GM12878 (cell line): ENCODE results near the gene RAB3B. TPM values are rescaled to one million over a fixed set of nuclear protein-coding genes. Genes with fewer than 3 reads are reported as not detected.

ENCODE experiments used
- ATAC-seq: fragments of 200-7000 bp; cut with Tn5 transposase; 3 replicates; pipeline ENCODE4 v1.9.1; 2020; ENCODE audit warnings: mild to moderate bottlenecking, moderate library complexity
- BruUV-seq: library from RNA; stranded (reverse); fragments of 400-500 nt; replicated peaks from 2 replicates; lab custom pipeline; 2021; lab: Mats Ljungman, UMichigan
- CTCF ChIA-PET: fragments of 300-600 bp; sonication (Branson Sonifier 250); formaldehyde crosslinking; extraction: SDS; loops from one replicate; lab custom pipeline; 2021; ENCODE audit warnings: inconsistent platforms; lab: Yijun Ruan, JAX
- POLR2A ChIA-PET: fragments of 350-600 bp; formaldehyde crosslinking; extraction: SDS; loops from one replicate; lab custom pipeline; 2021; ENCODE audit warnings: inconsistent platforms; lab: Charles Lee
- RAD21 ChIA-PET: fragments of 300-600 bp; sonication (Branson Sonifier 250); formaldehyde crosslinking; loops from one replicate; lab custom pipeline; 2023; ENCODE audit warnings: antibody characterized with exemption; ENCODE audit not compliant: unreplicated experiment; lab: Charles Lee
- SMC1A ChIA-PET: fragments of 300-600 bp; sonication (Branson Sonifier 250); formaldehyde crosslinking; loops from one replicate; lab custom pipeline; 2023; ENCODE audit not compliant: unreplicated experiment, uncharacterized antibody; lab: Charles Lee
- DNase-seq: peaks from one replicate; pipeline ENCODE4 v3.0.0-alpha.2; 2011; ENCODE audit warnings: low read depth, low spot score
- FAIRE-seq: peaks from 3 replicates; lab custom pipeline; 2011; peaks lifted over from hg19 to GRCh38; lab: Jason Lieb, UNC
- H2AFZ ChIP-seq: 2 replicates; pipeline ENCODE4 v1.6.0; 2011; ENCODE audit warnings: low read depth, low read length, control low read depth; ENCODE audit not compliant: control insufficient read depth
- H3K27ac ChIP-seq: 2 replicates; pipeline ENCODE4 v1.5.1; 2011; ENCODE audit warnings: control low read depth; ENCODE audit not compliant: control insufficient read depth, insufficient read depth
- H3K27me3 ChIP-seq, 2 experiments: replicated peaks in 1 of 2; 2 replicates each; pipeline versions ENCODE4 v1.6.0 to v1.6.1; 2011; ENCODE audit warnings: low read length in 1 of 2; ENCODE audit not compliant: control insufficient read depth in 2 of 2, insufficient read depth in 2 of 2
- H3K36me3 ChIP-seq, 2 experiments: 2 replicates each; pipeline ENCODE4 v1.5.1; 2011; ENCODE audit warnings: low read length in 1 of 2; ENCODE audit not compliant: control insufficient read depth in 2 of 2, insufficient read depth in 2 of 2
- H3K4me1 ChIP-seq: 2 replicates; pipeline ENCODE4 v1.6.1; 2011; ENCODE audit warnings: mild to moderate bottlenecking, low read length, moderate library complexity, mixed read lengths; ENCODE audit not compliant: control insufficient read depth, insufficient read depth
- H3K4me2 ChIP-seq: 2 replicates; pipeline ENCODE4 v1.6.0; 2011; ENCODE audit warnings: control low read depth; ENCODE audit not compliant: control insufficient read depth, insufficient read depth
- H3K4me3 ChIP-seq: fragments of 200-600 bp; sonication (generic); 2 replicates; pipeline ENCODE4 v1.5.1; 2016
- H3K79me2 ChIP-seq: 2 replicates; pipeline ENCODE4 v1.6.0; 2011; ENCODE audit warnings: low read length; ENCODE audit not compliant: control insufficient read depth, insufficient read depth
- H3K9ac ChIP-seq: 2 replicates; pipeline ENCODE4 v1.8.0; 2011; ENCODE audit warnings: low read length, control low read depth, mixed read lengths; ENCODE audit not compliant: control insufficient read depth, insufficient read depth
- H3K9me3 ChIP-seq: replicated peaks from 3 replicates; pipeline ENCODE4 v1.5.1; 2011; ENCODE audit warnings: mild to moderate bottlenecking, low read length; ENCODE audit not compliant: control insufficient read depth, insufficient read depth
- H4K20me1 ChIP-seq: 2 replicates; pipeline ENCODE4 v1.6.0; 2011; ENCODE audit not compliant: control insufficient read depth, insufficient read depth
- BACH1 ChIP-seq: fragments of 450-650 bp; IDR thresholded peaks from 2 replicates; pipeline ENCODE4 v1.6.1; 2017; ENCODE audit warnings: mild to moderate bottlenecking, borderline replicate concordance
- CEBPB ChIP-seq, 2 experiments: fragments of 150-350 bp in 1 of 2; IDR thresholded peaks; 2 replicates each; pipeline ENCODE4 v1.6.1; 2012 to 2014; ENCODE audit warnings: low read depth in 2 of 2, low read length in 2 of 2, borderline replicate concordance in 1 of 2, inconsistent platforms in 1 of 2
- E2F4 ChIP-seq: IDR thresholded peaks from 2 replicates; pipeline ENCODE4 v1.6.1; 2012; ENCODE audit warnings: low read depth, low read length, improper control_type of control experiment
- FOXM1 ChIP-seq: IDR thresholded peaks from 2 replicates; pipeline ENCODE4 v1.6.1; 2012; ENCODE audit warnings: low read depth, mild to moderate bottlenecking, inconsistent platforms, low read length, moderate library complexity
- JUND ChIP-seq: IDR thresholded peaks from 2 replicates; pipeline ENCODE4 v1.6.1; 2012; ENCODE audit warnings: low read depth, mild to moderate bottlenecking, low read length, improper control_type of control experiment, moderate library complexity
- KLF5 ChIP-seq: fragments of 450-650 bp; IDR thresholded peaks from 2 replicates; pipeline ENCODE4 v1.6.1; 2014; ENCODE audit warnings: mild to moderate bottlenecking; ENCODE audit not compliant: partially characterized antibody
- MEF2A ChIP-seq: IDR thresholded peaks from 2 replicates; pipeline ENCODE4 v1.6.1; 2011; ENCODE audit warnings: low read depth, mild to moderate bottlenecking, low read length, moderate library complexity; ENCODE audit not compliant: insufficient read depth
- MXI1 ChIP-seq: fragments of 150-350 bp; IDR thresholded peaks from 2 replicates; pipeline ENCODE4 v1.6.1; 2011; ENCODE audit warnings: low read depth, mild to moderate bottlenecking, inconsistent platforms, low read length, improper control_type of control experiment
- NR2F1 ChIP-seq: fragments of 450-650 bp; conservative IDR thresholded peaks from 2 replicates; pipeline ENCODE4 v1.6.1; 2017; ENCODE audit warnings: mild to moderate bottlenecking
- PML ChIP-seq: IDR thresholded peaks from 2 replicates; pipeline ENCODE4 v1.6.1; 2012; ENCODE audit warnings: low read length, inconsistent platforms
- SMAD5 ChIP-seq: IDR thresholded peaks from 2 replicates; pipeline ENCODE4 v1.6.1; 2016; ENCODE audit warnings: antibody characterized with exemption, low read depth
- SMC3 ChIP-seq: IDR thresholded peaks from 2 replicates; pipeline ENCODE4 v1.6.1; 2011; ENCODE audit warnings: low read length, improper control_type of control experiment, borderline replicate concordance
- SUZ12 ChIP-seq: fragments of 200-600 bp; sonication (generic); IDR thresholded peaks from one replicate; pipeline ENCODE4 v1.6.1; 2018; ENCODE audit warnings: antibody characterized with exemption, mild to moderate bottlenecking; ENCODE audit not compliant: unreplicated experiment
- ZNF622 ChIP-seq: fragments of 450-650 bp; IDR thresholded peaks from 2 replicates; pipeline ENCODE4 v1.6.1; 2017; ENCODE audit warnings: mild to moderate bottlenecking, inconsistent platforms
- WGBS: methylation state at CpG from one replicate; pipeline ENCODE4 v1.1.6; 2016; ENCODE audit warnings: low lambda C conversion rate; ENCODE audit not compliant: insufficient replicate concordance, insufficient coverage; ENCODE audit errors: missing lambda C conversion rate; 5-methylcytosine and 5-hydroxymethylcytosine counted together
- in situ Hi-C: fragments of 300-500 bp; cut with MboI; formaldehyde crosslinking; loops from 9 replicates; pipeline ENCODE4 v1.14.3; 2018; ENCODE audit warnings: mixed read lengths
- intact Hi-C: fragments of 100-400 bp; cut with micrococcal nuclease; formaldehyde crosslinking; loops from one replicate; pipeline ENCODE4 v1.14.2; 2022; ENCODE audit not compliant: unreplicated experiment
- polyA plus RNA-seq, 11 experiments: library from polyadenylated mRNA; depleted of rRNA in 4 of 11; unstranded in 6 of 11; stranded (reverse) in 5 of 11; fragments of >200 nt; fragmentation: Nextera tagmentation in 4 of 11; fragmentation: Illumina TruSeq in 1 of 11; extraction: Ambion mirVana in 4 of 11; extraction: Trizol in 1 of 11; gene quantifications; 1 replicate in 1 of 11; 2 replicates in 10 of 11; pipeline versions ENCODE4 v1.2.1 to v1.2.3, GENCODE V29; 2011 to 2016; ENCODE audit warnings: inconsistent platforms in 2 of 11, missing spikeins in 2 of 11, low read depth in 1 of 11
- total RNA-seq, 4 experiments: library from RNA; depleted of rRNA in 3 of 4; stranded (reverse); fragments of >200 nt in 3 of 4; fragmentation: Illumina TruSeq in 1 of 4; extraction: Trizol in 1 of 4; gene quantifications; 2 replicates each; pipeline versions ENCODE4 v1.2.1 to v1.2.3, GENCODE V29; 2013 to 2021
- TF ChIP-seq, protein P1 (sequence below): fragments of 450-650 bp; IDR thresholded peaks from 2 replicates; pipeline ENCODE4 v1.6.1; 2014; ENCODE audit warnings: mild to moderate bottlenecking

The RAB3B gene
- total and polyA plus RNA-seq, 10 of the 15 experiments (the other 5 are each of a cell fraction or from before 2014, with no cell fraction given) = 0.05 to 0.32 (median 0.24) TPM

- WGBS = 94% methylated on average over 3 of the region's 4 CpGs
- no peaks in the 10 kb centered on the region; the same call in 2 of the 3 replicates for H3K9me3 ChIP-seq
- RAD21 ChIA-PET = no interaction called here
- H3K27me3 ChIP-seq = peaks cover 0 to 2% of the 10 kb centered on the region in 2 experiments; a peak in 1 of 4 replicates
- no peak for DNase-seq
- BruUV-seq = no TSS peak
- no peak for FAIRE-seq
- no peak overlapping the region for H3K4me3 ChIP-seq
- H3K36me3 ChIP-seq = no peaks in the 10 kb centered on the region
- H3K4me2 ChIP-seq = no peak overlapping the region
- in situ Hi-C loops = loop anchor here (5.0 kb wide), 1 partner anchor 96 kb away; no protein-coding TSS in a partner anchor
- no peaks in the 10 kb centered on the region for H4K20me1 ChIP-seq
- POLR2A ChIA-PET = interaction anchor here (0.7 kb wide), 1 partner anchor 830 kb away, joined by 3 read pairs; no protein-coding TSS in a partner anchor
- H3K79me2 ChIP-seq = no peaks in the 10 kb centered on the region
- no peak overlapping the region for H2AFZ ChIP-seq
- H3K9ac ChIP-seq = no peak overlapping the region
- H3K27ac ChIP-seq = no peak overlapping the region
- ATAC-seq = no peak
- SMC1A ChIA-PET = interaction anchor here (0.7 to 1.3 kb wide), 2 partner anchors 9 to 56 kb away, joined by 3 read pairs; no protein-coding TSS in a partner anchor
- intact Hi-C loops = no loop called here
- H3K4me1 ChIP-seq = no peaks in the 10 kb centered on the region
- CTCF ChIA-PET = interaction anchor here (0.7 to 6.5 kb wide), 2 partner anchors 24 to 100 kb away, joined by 5 to 177 read pairs; no protein-coding TSS in a partner anchor
- TF ChIP-seq KLF5 (no peak), NR2F1 (no peak), BACH1 (no peak), JUND (no peak)
Observed at GRCh38 chr1:51901151-51901550, 89.3 kb downstream of the RAB3B start.

DNA sequence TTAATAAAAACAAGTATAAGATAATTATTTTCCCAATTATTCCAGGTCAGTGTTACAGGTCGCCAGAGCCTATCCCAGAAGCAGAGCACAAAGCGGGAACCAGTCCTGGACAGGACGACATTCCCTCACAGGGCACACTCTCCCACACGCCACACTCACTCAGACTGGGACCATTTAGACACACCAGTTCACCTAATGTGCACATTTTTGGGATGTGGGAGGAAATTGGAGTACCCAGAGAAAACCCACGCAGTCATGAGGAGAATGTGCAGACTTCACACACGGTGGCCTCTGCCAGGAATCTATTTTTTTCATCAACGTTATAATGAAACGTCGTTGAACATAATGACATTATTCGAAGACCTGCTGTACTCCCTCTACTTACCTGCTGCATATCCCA is 91.5 kb downstream of the RAB3B start:
- Histone ChIP-seq H3K4me1 (no peaks in the 10 kb centered on the region), H3K27ac (no peak overlapping the region), H3K4me3 (no peak overlapping the region), H3K4me2 (no peak overlapping the region), H3K9ac (no peak overlapping the region), H3K36me3 (no peaks in the 10 kb centered on the region), H3K27me3 (peaks cover 0 to 5% of the 10 kb centered on the region in 2 experiments; a peak in 1 of 4 replicates), H3K9me3 (no peaks in the 10 kb centered on the region), H4K20me1 (no peaks in the 10 kb centered on the region), H3K79me2 (no peaks in the 10 kb centered on the region), H2AFZ (no peak overlapping the region)
- ChIA-PET CTCF (interaction anchor here (1.3 to 6.5 kb wide), 7 partner anchors 18 to 110 kb away, joined by 4 to 177 read pairs (median 11); no protein-coding TSS in a partner anchor), RAD21 (interaction anchor here (1.1 to 5.1 kb wide), 4 partner anchors 60 to 100 kb away, joined by 3 to 96 read pairs (median 5); no protein-coding TSS in a partner anchor), POLR2A (no interaction called here), SMC1A (interaction anchor here (0.6 to 6.8 kb wide), 7 partner anchors 14 to 100 kb away, joined by 3 to 99 read pairs (median 14); no protein-coding TSS in a partner anchor)
- ATAC-seq (no peak), FAIRE-seq (no peak), DNase-seq (no peak)
- in situ Hi-C loops = no loop called here
- intact Hi-C loops = loop anchor here (5.0 kb wide), 1 partner anchor 398 kb away; no protein-coding TSS in a partner anchor
- WGBS = 60% methylated on average over 10 of the region's 10 CpGs
- BruUV-seq = no TSS peak
- TF ChIP-seq SUZ12 = no peak
- no peak for TF ChIP-seq ZNF622
- TF ChIP-seq CEBPB (IDR thresholded peaks at IDR 0.05; ENCODE audit: borderline replicate concordance in 1 of 2, low read depth in 2 of 2, low read length in 2 of 2) = no peak
- TF ChIP-seq MXI1 = no peak
- TF ChIP-seq, protein P1, sequence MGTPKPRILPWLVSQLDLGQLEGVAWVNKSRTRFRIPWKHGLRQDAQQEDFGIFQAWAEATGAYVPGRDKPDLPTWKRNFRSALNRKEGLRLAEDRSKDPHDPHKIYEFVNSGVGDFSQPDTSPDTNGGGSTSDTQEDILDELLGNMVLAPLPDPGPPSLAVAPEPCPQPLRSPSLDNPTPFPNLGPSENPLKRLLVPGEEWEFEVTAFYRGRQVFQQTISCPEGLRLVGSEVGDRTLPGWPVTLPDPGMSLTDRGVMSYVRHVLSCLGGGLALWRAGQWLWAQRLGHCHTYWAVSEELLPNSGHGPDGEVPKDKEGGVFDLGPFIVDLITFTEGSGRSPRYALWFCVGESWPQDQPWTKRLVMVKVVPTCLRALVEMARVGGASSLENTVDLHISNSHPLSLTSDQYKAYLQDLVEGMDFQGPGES = no peak
- TF ChIP-seq FOXM1 = no peak
- no peak for TF ChIP-seq PML
- no peak for TF ChIP-seq E2F4
- TF ChIP-seq SMC3 = no peak
- TF ChIP-seq SMAD5 = no peak
- TF ChIP-seq MEF2A = no peak
